DND-41 (cell line): Measurements from ENCODE around the gene TMEM14C.

Experiments
- CTCF ChIP-seq: IDR thresholded peaks from 2 replicates; pipeline ENCODE4 v1.5.1; 2012; ENCODE audit warnings: borderline replicate concordance, low read length, moderate library complexity, mild to moderate bottlenecking; ENCODE audit not compliant: poor library complexity, severe bottlenecking; ENCODE audit errors: extremely low read depth
- EZH2 ChIP-seq: IDR thresholded peaks from 3 replicates; pipeline ENCODE4 v1.6.1; 2012; ENCODE audit warnings: borderline replicate concordance, low read depth, mild to moderate bottlenecking, moderate library complexity, low read length, inconsistent platforms; ENCODE audit not compliant: severe bottlenecking

GRCh38 chr6:10730254-10730653 lies 7.4 kb downstream of the TMEM14C start:
- TF ChIP-seq CTCF: no peak
- no peak for TF ChIP-seq EZH2
